HepG2 (cell line): ENCODE measurements around the gene LILRB3. TPM values are rescaled to one million over a fixed set of nuclear protein-coding genes. Genes with fewer than 3 reads are reported as not detected.

Experiments
- EZH2 ChIP-seq: conservative IDR thresholded peaks from 2 replicates; pipeline ENCODE4 v1.6.1; 2012; ENCODE audit warnings: mild to moderate bottlenecking, low read depth, low read length, moderate library complexity
- HOMEZ ChIP-seq: IDR thresholded peaks from 2 replicates; pipeline ENCODE4 v1.6.1; 2016; ENCODE audit warnings: low read depth
- MAFK ChIP-seq, 2 experiments: IDR thresholded peaks in 1 of 2; conservative IDR thresholded peaks in 1 of 2; 2 replicates each; pipeline ENCODE4 v1.6.1; 2011; ENCODE audit warnings: improper control_type of control experiment in 2 of 2, low read length in 2 of 2
- MXI1 ChIP-seq: IDR thresholded peaks from 3 replicates; pipeline ENCODE4 v1.6.1; 2012; ENCODE audit warnings: low read depth, low read length, inconsistent platforms, borderline replicate concordance
- PRMT3 ChIP-seq: sonication (generic); formaldehyde crosslinking; IDR thresholded peaks from 2 replicates; pipeline ENCODE4 v1.8.1; 2022; ENCODE audit warnings: low read depth, mild to moderate bottlenecking, moderate library complexity, missing genetic modification reagents, borderline replicate concordance
- REPIN1 ChIP-seq: sonication (generic); formaldehyde crosslinking; IDR thresholded peaks from 2 replicates; pipeline ENCODE4 v1.8.0; 2022; ENCODE audit warnings: missing genetic modification reagents, low read depth, mild to moderate bottlenecking, borderline replicate concordance
- SP140L ChIP-seq: sonication (generic); formaldehyde crosslinking; IDR thresholded peaks from 2 replicates; pipeline ENCODE4 v1.4.0; 2020; ENCODE audit warnings: missing genetic modification reagents, borderline replicate concordance
- THYN1 ChIP-seq: sonication (generic); formaldehyde crosslinking; IDR thresholded peaks from 2 replicates; pipeline ENCODE4 v1.8.1; 2023; ENCODE audit warnings: low read depth, mild to moderate bottlenecking, moderate library complexity, missing genetic modification reagents, borderline replicate concordance
- YEATS2 ChIP-seq: sonication (generic); formaldehyde crosslinking; IDR thresholded peaks from 2 replicates; pipeline ENCODE4 v1.4.0; 2020; ENCODE audit warnings: missing genetic modification reagents, borderline replicate concordance
- ZFP37 ChIP-seq: sonication (generic); formaldehyde crosslinking; IDR thresholded peaks from 2 replicates; pipeline ENCODE4 v1.4.0; 2020; ENCODE audit warnings: missing genetic modification reagents, borderline replicate concordance
- ZNF224 ChIP-seq: sonication (generic); formaldehyde crosslinking; IDR thresholded peaks from 2 replicates; pipeline ENCODE4 v1.5.0; 2020; ENCODE audit warnings: mild to moderate bottlenecking, missing genetic modification reagents
- ZNF230 ChIP-seq: sonication (generic); formaldehyde crosslinking; IDR thresholded peaks from 2 replicates; pipeline ENCODE4 v1.4.0; 2020; ENCODE audit warnings: mild to moderate bottlenecking, missing genetic modification reagents
- ZNF326 ChIP-seq: sonication (generic); formaldehyde crosslinking; IDR thresholded peaks from 2 replicates; pipeline ENCODE4 v1.4.0; 2020; ENCODE audit warnings: missing genetic modification reagents, borderline replicate concordance
- ZNF772 ChIP-seq: sonication (generic); formaldehyde crosslinking; IDR thresholded peaks from 2 replicates; pipeline ENCODE4 v1.5.0; 2020; ENCODE audit warnings: mild to moderate bottlenecking, missing genetic modification reagents
- polyA plus RNA-seq, 8 experiments: library from polyadenylated mRNA; depleted of rRNA in 3 of 8; stranded (reverse) in 7 of 8; unstranded in 1 of 8; fragments of >200 nt; fragmentation: Illumina TruSeq in 4 of 8; extraction: Trizol in 4 of 8; gene quantifications; 2 replicates each; pipeline versions ENCODE4 v1.2.1 to v1.2.3, GENCODE V29; 2011 to 2016; ENCODE audit warnings: low read depth in 4 of 8, missing spikeins in 1 of 8, mixed read lengths in 1 of 8; ENCODE audit not compliant: insufficient read depth in 1 of 8
- total RNA-seq, 5 experiments: library from RNA; depleted of rRNA; stranded (reverse); fragments of >200 nt; fragmentation: Illumina TruSeq; extraction: Trizol; gene quantifications; 2 replicates each; pipeline ENCODE4 v1.2.3, GENCODE V29; 2016; ENCODE audit warnings: low read depth in 1 of 5
- TF ChIP-seq, protein P1 (sequence below): sonication (generic); formaldehyde crosslinking; IDR thresholded peaks from 2 replicates; pipeline ENCODE4 v1.5.0; 2020; ENCODE audit warnings: mild to moderate bottlenecking, missing genetic modification reagents, borderline replicate concordance
- TF ChIP-seq, protein P2 (sequence below): sonication (generic); formaldehyde crosslinking; IDR thresholded peaks from 2 replicates; pipeline ENCODE4 v1.8.1; 2023; ENCODE audit warnings: missing genetic modification reagents, inconsistent platforms, borderline replicate concordance
- TF ChIP-seq, protein P3 (sequence below): sonication (generic); formaldehyde crosslinking; IDR thresholded peaks from 2 replicates; pipeline ENCODE4 v1.5.0; 2020; ENCODE audit warnings: mild to moderate bottlenecking, missing genetic modification reagents, moderate library complexity

The LILRB3 gene
- total and polyA plus RNA-seq, 2 of the 13 experiments (the other 11 are each of a cell fraction or from before 2014, with no cell fraction given), result 0.22 TPM; not detected in 1

- TF ChIP-seq, protein P1, sequence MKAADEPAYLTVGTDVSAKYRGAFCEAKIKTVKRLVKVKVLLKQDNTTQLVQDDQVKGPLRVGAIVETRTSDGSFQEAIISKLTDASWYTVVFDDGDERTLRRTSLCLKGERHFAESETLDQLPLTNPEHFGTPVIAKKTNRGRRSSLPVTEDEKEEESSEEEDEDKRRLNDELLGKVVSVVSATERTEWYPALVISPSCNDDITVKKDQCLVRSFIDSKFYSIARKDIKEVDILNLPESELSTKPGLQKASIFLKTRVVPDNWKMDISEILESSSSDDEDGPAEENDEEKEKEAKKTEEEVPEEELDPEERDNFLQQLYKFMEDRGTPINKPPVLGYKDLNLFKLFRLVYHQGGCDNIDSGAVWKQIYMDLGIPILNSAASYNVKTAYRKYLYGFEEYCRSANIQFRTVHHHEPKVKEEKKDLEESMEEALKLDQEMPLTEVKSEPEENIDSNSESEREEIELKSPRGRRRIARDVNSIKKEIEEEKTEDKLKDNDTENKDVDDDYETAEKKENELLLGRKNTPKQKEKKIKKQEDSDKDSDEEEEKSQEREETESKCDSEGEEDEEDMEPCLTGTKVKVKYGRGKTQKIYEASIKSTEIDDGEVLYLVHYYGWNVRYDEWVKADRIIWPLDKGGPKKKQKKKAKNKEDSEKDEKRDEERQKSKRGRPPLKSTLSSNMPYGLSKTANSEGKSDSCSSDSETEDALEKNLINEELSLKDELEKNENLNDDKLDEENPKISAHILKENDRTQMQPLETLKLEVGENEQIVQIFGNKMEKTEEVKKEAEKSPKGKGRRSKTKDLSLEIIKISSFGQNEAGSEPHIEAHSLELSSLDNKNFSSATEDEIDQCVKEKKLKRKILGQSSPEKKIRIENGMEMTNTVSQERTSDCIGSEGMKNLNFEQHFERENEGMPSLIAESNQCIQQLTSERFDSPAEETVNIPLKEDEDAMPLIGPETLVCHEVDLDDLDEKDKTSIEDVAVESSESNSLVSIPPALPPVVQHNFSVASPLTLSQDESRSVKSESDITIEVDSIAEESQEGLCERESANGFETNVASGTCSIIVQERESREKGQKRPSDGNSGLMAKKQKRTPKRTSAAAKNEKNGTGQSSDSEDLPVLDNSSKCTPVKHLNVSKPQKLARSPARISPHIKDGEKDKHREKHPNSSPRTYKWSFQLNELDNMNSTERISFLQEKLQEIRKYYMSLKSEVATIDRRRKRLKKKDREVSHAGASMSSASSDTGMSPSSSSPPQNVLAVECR, result 0 out of 2 replicates have a peak, but pooled peaks have one; percentile 5
- no peak for TF ChIP-seq ZNF230 (CRISPR knock-in tag)
- TF ChIP-seq EZH2, result no peak
- TF ChIP-seq YEATS2, result no peak
- TF ChIP-seq REPIN1 (CRISPR knock-in tag), result no peak
- TF ChIP-seq PRMT3 (CRISPR knock-in tag), result no peak
- TF ChIP-seq ZNF224 (CRISPR knock-in tag), result 0 out of 2 replicates have a peak, but pooled peaks have one; percentile 5
- TF ChIP-seq, protein P2, sequence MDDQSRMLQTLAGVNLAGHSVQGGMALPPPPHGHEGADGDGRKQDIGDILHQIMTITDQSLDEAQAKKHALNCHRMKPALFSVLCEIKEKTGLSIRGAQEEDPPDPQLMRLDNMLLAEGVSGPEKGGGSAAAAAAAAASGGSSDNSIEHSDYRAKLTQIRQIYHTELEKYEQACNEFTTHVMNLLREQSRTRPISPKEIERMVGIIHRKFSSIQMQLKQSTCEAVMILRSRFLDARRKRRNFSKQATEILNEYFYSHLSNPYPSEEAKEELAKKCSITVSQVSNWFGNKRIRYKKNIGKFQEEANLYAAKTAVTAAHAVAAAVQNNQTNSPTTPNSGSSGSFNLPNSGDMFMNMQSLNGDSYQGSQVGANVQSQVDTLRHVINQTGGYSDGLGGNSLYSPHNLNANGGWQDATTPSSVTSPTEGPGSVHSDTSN (CRISPR knock-in tag), result no peak
- no peak for TF ChIP-seq ZNF772 (CRISPR knock-in tag)
- TF ChIP-seq MAFK (conservative IDR thresholded peaks at IDR 0.05 in 1 of 2, IDR thresholded peaks at IDR 0.05 in 1 of 2; ENCODE audit: low read length in 2 of 2), result no peak
- TF ChIP-seq, protein P3, sequence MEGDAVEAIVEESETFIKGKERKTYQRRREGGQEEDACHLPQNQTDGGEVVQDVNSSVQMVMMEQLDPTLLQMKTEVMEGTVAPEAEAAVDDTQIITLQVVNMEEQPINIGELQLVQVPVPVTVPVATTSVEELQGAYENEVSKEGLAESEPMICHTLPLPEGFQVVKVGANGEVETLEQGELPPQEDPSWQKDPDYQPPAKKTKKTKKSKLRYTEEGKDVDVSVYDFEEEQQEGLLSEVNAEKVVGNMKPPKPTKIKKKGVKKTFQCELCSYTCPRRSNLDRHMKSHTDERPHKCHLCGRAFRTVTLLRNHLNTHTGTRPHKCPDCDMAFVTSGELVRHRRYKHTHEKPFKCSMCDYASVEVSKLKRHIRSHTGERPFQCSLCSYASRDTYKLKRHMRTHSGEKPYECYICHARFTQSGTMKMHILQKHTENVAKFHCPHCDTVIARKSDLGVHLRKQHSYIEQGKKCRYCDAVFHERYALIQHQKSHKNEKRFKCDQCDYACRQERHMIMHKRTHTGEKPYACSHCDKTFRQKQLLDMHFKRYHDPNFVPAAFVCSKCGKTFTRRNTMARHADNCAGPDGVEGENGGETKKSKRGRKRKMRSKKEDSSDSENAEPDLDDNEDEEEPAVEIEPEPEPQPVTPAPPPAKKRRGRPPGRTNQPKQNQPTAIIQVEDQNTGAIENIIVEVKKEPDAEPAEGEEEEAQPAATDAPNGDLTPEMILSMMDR (CRISPR knock-in tag), result peak; percentile 36; the same call in 1 of the 2 replicates
- no peak for TF ChIP-seq ZFP37 (CRISPR knock-in tag)
- TF ChIP-seq ZNF326, result no peak
- no peak for TF ChIP-seq SP140L (CRISPR knock-in tag)
- no peak for TF ChIP-seq MXI1
- no peak for TF ChIP-seq THYN1
- TF ChIP-seq HOMEZ (CRISPR knock-in tag), result no peak
Measured at GRCh38 chr19:54211235-54211634, 11.6 kb downstream of the LILRB3 start (continued).
